Activated naive CD4-positive, alpha-beta T cell treated with anti-CD3 and anti-CD28 coated beads for 36 hours (primary cell): Measurements from ENCODE around the gene KANK2. TPM values are rescaled to one million over a fixed set of nuclear protein-coding genes. Genes with fewer than 3 reads are reported as not detected.
A peak's percentile ranks its signal among the peaks of the same experiment; 100 is the strongest.
"Not testable (repeated sequence)": the region's sequence is repeated elsewhere in the genome, so short reads cannot be mapped to it uniquely, and the experiment has no call there.

Experiments
- CTCF ChIA-PET: fragments of 350-600 bp; sonication (Branson Sonifier 250); formaldehyde crosslinking; loops from one replicate; lab custom pipeline; 2021; ENCODE audit warnings: antibody characterized with exemption; lab: Charles Lee
- DNase-seq: peaks from one replicate; pipeline ENCODE4 v3.0.0-alpha.2; 2020
- H3K27ac Mint-ChIP-seq: one replicate; pipeline ENCODE4 v1.8.0; 2021; ENCODE audit warnings: mild to moderate bottlenecking, mixed read lengths
- H3K27me3 Mint-ChIP-seq: one replicate; pipeline ENCODE4 v1.8.0; 2021; ENCODE audit warnings: low read depth, mixed read lengths
- H3K36me3 Mint-ChIP-seq: one replicate; pipeline ENCODE4 v1.8.0; 2021; ENCODE audit warnings: low read depth, mixed read lengths
- H3K4me1 Mint-ChIP-seq: one replicate; pipeline ENCODE4 v1.8.0; 2021; ENCODE audit warnings: low read depth, mixed read lengths
- H3K4me3 Mint-ChIP-seq: one replicate; pipeline ENCODE4 v1.8.0; 2021; ENCODE audit warnings: mild to moderate bottlenecking, moderate library complexity, mixed read lengths
- H3K9me3 Mint-ChIP-seq: one replicate; pipeline ENCODE4 v1.8.0; 2021; ENCODE audit warnings: mixed read lengths
- intact Hi-C: fragments of 100-400 bp; cut with micrococcal nuclease; formaldehyde crosslinking; loops from one replicate; pipeline ENCODE4 v1.15.1; 2023
- total RNA-seq, 2 experiments: library from RNA; stranded (reverse); gene quantifications; one replicate each; pipeline ENCODE4 v1.2.3, GENCODE V29; 2021

KANK2 gene
- total RNA-seq, 2 experiments from 2014 or later, result 1.5 to 2.0 TPM

GRCh38 chr19:11194173-11194572 lies 3.2 kb downstream of the KANK2 start:
- intact Hi-C loops, result no loop called here
- CTCF ChIA-PET, result no interaction called here
- Mint-ChIP-seq H3K4me3 (no peak overlapping the region), H3K27ac (no peak overlapping the region), H3K9me3 (no peaks in the 10 kb centered on the region), H3K4me1 (peaks cover 6% of the 10 kb centered on the region), H3K36me3 (no peaks in the 10 kb centered on the region), H3K27me3 (peaks cover 12% of the 10 kb centered on the region)
- no peak for DNase-seq

- CTCF ChIA-PET, result interaction anchor here (0.6 kb wide), 1 partner anchor 507 kb away, joined by 4 read pairs; no protein-coding TSS in a partner anchor
- Mint-ChIP-seq H3K27ac (no peak overlapping the region), H3K4me1 (peaks cover 6% of the 10 kb centered on the region), H3K4me3 (no peak overlapping the region), H3K36me3 (no peaks in the 10 kb centered on the region), H3K27me3 (peaks cover 12% of the 10 kb centered on the region), H3K9me3 (no peaks in the 10 kb centered on the region)
- intact Hi-C loops, result no loop called here
- no peak for DNase-seq
These were observed 4.1 kb downstream of the KANK2 start for GRCh38 chr19:11192957-11193939.

- H3K4me3 Mint-ChIP-seq, result no peak overlapping the region
- H3K9me3 Mint-ChIP-seq, result no peaks in the 10 kb centered on the region
- peaks cover 10% of the 10 kb centered on the region for H3K27me3 Mint-ChIP-seq
- no peak for DNase-seq
- no peak overlapping the region for H3K27ac Mint-ChIP-seq
- CTCF ChIA-PET, result no interaction called here
- H3K36me3 Mint-ChIP-seq, result no peaks in the 10 kb centered on the region
- H3K4me1 Mint-ChIP-seq, result peaks cover 6% of the 10 kb centered on the region
- intact Hi-C loops, result no loop called here
These were observed 5.4 kb downstream of the KANK2 start for GRCh38 chr19:11191934-11192333.

- no peaks in the 10 kb centered on the region for H3K9me3 Mint-ChIP-seq
- H3K4me1 Mint-ChIP-seq, result peaks cover 3% of the 10 kb centered on the region
- no peak overlapping the region for H3K27ac Mint-ChIP-seq
- no peak for DNase-seq
- intact Hi-C loops, result no loop called here
- peaks cover 7% of the 10 kb centered on the region for H3K27me3 Mint-ChIP-seq
- H3K36me3 Mint-ChIP-seq, result no peaks in the 10 kb centered on the region
- CTCF ChIA-PET, result no interaction called here
- H3K4me3 Mint-ChIP-seq, result no peak overlapping the region
These were observed 6.0 kb downstream of the KANK2 start for GRCh38 chr19:11191273-11191755.

GRCh38 chr19:11190501-11190900 lies 6.8 kb downstream of the KANK2 start:
- Mint-ChIP-seq H3K27ac (no peak overlapping the region), H3K4me3 (no peak overlapping the region), H3K4me1 (peaks cover 2% of the 10 kb centered on the region), H3K36me3 (no peaks in the 10 kb centered on the region), H3K9me3 (no peaks in the 10 kb centered on the region), H3K27me3 (peaks cover 1% of the 10 kb centered on the region)
- CTCF ChIA-PET, result interaction anchor here (1.4 kb wide), 1 partner anchor 52 kb away, joined by 4 read pairs; no protein-coding TSS in a partner anchor
- DNase-seq, result no peak
- intact Hi-C loops, result no loop called here

GRCh38 chr19:11187441-11187840 lies 9.9 kb downstream of the KANK2 start:
- H3K9me3 Mint-ChIP-seq, result no peaks in the 10 kb centered on the region
- H3K27me3 Mint-ChIP-seq, result no peaks in the 10 kb centered on the region
- intact Hi-C loops, result no loop called here
- H3K36me3 Mint-ChIP-seq, result no peaks in the 10 kb centered on the region
- CTCF ChIA-PET, result no interaction called here
- H3K27ac Mint-ChIP-seq, result no peak overlapping the region
- no peaks in the 10 kb centered on the region for H3K4me1 Mint-ChIP-seq
- H3K4me3 Mint-ChIP-seq, result no peak overlapping the region
- no peak for DNase-seq

- Mint-ChIP-seq H3K9me3 (no peaks in the 10 kb centered on the region), H3K27me3 (no peaks in the 10 kb centered on the region), H3K4me3 (no peak overlapping the region), H3K36me3 (no peaks in the 10 kb centered on the region), H3K4me1 (no peaks in the 10 kb centered on the region), H3K27ac (no peak overlapping the region)
- CTCF ChIA-PET, result interaction anchor here (0.5 kb wide), 1 partner anchor 37 kb away, joined by 3 read pairs; no protein-coding TSS in a partner anchor
- DNase-seq, result no peak
- intact Hi-C loops, result no loop called here
These were observed 14.4 kb downstream of the KANK2 start for GRCh38 chr19:11182994-11183393.

GRCh38 chr19:11181488-11181887 lies 15.9 kb downstream of the KANK2 start:
- no peaks in the 10 kb centered on the region for H3K27me3 Mint-ChIP-seq
- H3K9me3 Mint-ChIP-seq, result no peaks in the 10 kb centered on the region
- DNase-seq, result no peak
- no peaks in the 10 kb centered on the region for H3K4me1 Mint-ChIP-seq
- no peak overlapping the region for H3K27ac Mint-ChIP-seq
- no peak overlapping the region for H3K4me3 Mint-ChIP-seq
- intact Hi-C loops, result no loop called here
- H3K36me3 Mint-ChIP-seq, result no peaks in the 10 kb centered on the region
- CTCF ChIA-PET, result no interaction called here

GRCh38 chr19:11180975-11181374 lies 16.4 kb downstream of the KANK2 start:
- H3K4me1 Mint-ChIP-seq, CTCF ChIA-PET, DNase-seq, H3K27ac Mint-ChIP-seq, H3K4me3 Mint-ChIP-seq, intact Hi-C loops, H3K27me3 Mint-ChIP-seq, H3K9me3 Mint-ChIP-seq, H3K36me3 Mint-ChIP-seq: not testable (repeated sequence)

- DNase-seq, result no peak
- intact Hi-C loops, result no loop called here
- no peaks in the 10 kb centered on the region for H3K27me3 Mint-ChIP-seq
- no peaks in the 10 kb centered on the region for H3K9me3 Mint-ChIP-seq
- H3K36me3 Mint-ChIP-seq, result no peaks in the 10 kb centered on the region
- no peaks in the 10 kb centered on the region for H3K4me1 Mint-ChIP-seq
- no peak overlapping the region for H3K4me3 Mint-ChIP-seq
- H3K27ac Mint-ChIP-seq, result no peak overlapping the region
- CTCF ChIA-PET, result no interaction called here
These were observed 17.0 kb downstream of the KANK2 start for GRCh38 chr19:11180346-11180745.

GRCh38 chr19:11179716-11180297 lies 17.5 kb downstream of the KANK2 start:
- H3K27ac Mint-ChIP-seq, result no peak overlapping the region
- no peaks in the 10 kb centered on the region for H3K4me1 Mint-ChIP-seq
- intact Hi-C loops, result no loop called here
- H3K27me3 Mint-ChIP-seq, result no peaks in the 10 kb centered on the region
- no peak overlapping the region for H3K4me3 Mint-ChIP-seq
- H3K36me3 Mint-ChIP-seq, result no peaks in the 10 kb centered on the region
- H3K9me3 Mint-ChIP-seq, result no peaks in the 10 kb centered on the region
- peak; percentile 34 for DNase-seq
- CTCF ChIA-PET, result no interaction called here

GRCh38 chr19:11179145-11179465 lies 18.2 kb downstream of the KANK2 start:
- H3K4me1 Mint-ChIP-seq, CTCF ChIA-PET, H3K9me3 Mint-ChIP-seq, H3K27me3 Mint-ChIP-seq, H3K4me3 Mint-ChIP-seq, H3K36me3 Mint-ChIP-seq, H3K27ac Mint-ChIP-seq, intact Hi-C loops, DNase-seq: not testable (repeated sequence)
